K562 (cell line): Measurements from ENCODE around the gene LRRC8A. TPM values are rescaled to one million over a fixed set of nuclear protein-coding genes. Genes with fewer than 3 reads are reported as not detected.
A peak's percentile ranks its signal among the peaks of the same experiment; 100 is the strongest.

Experiments used
- BACH1 ChIP-seq: fragments of 200-800 bp; sonication (Bioruptor generic); IDR thresholded peaks from 2 replicates; pipeline ENCODE4 v1.6.1; 2016; ENCODE audit warnings: missing genetic modification characterization, missing compliant biosample characterization
- BCOR ChIP-seq: fragments of 450-650 bp; IDR thresholded peaks from 2 replicates; pipeline ENCODE4 v1.6.1; 2016
- BMI1 ChIP-seq: fragments of 150-350 bp; IDR thresholded peaks from 2 replicates; pipeline ENCODE4 v1.6.1; 2014; ENCODE audit warnings: low read length
- BRF1 ChIP-seq: IDR thresholded peaks from 3 replicates; pipeline ENCODE4 v1.6.1; 2011; ENCODE audit warnings: borderline replicate concordance, mild to moderate bottlenecking; ENCODE audit not compliant: insufficient read length; ENCODE audit errors: extremely low read depth
- BRF2 ChIP-seq: IDR thresholded peaks from 3 replicates; pipeline ENCODE4 v1.6.1; 2011; ENCODE audit warnings: borderline replicate concordance, mild to moderate bottlenecking; ENCODE audit not compliant: insufficient read length, insufficient read depth
- CBFA2T2 ChIP-seq: fragments of 450-650 bp; conservative IDR thresholded peaks from 2 replicates; pipeline ENCODE4 v1.6.1; 2017; ENCODE audit warnings: mild to moderate bottlenecking
- CSDE1 ChIP-seq, 2 experiments: fragments of 450-650 bp; IDR thresholded peaks; 2 replicates each; pipeline ENCODE4 v1.6.1; 2016; ENCODE audit warnings: mild to moderate bottlenecking in 1 of 2
- DDX20 ChIP-seq: fragments of 450-650 bp; IDR thresholded peaks from 2 replicates; pipeline ENCODE4 v1.6.1; 2016; ENCODE audit warnings: missing genetic modification characterization, low read depth, mild to moderate bottlenecking, missing compliant biosample characterization, moderate library complexity
- ELF1 ChIP-seq: fragments of 200-800 bp; sonication (Bioruptor generic); IDR thresholded peaks from 2 replicates; pipeline ENCODE4 v1.6.1; 2016; ENCODE audit warnings: missing genetic modification characterization, missing compliant biosample characterization
- FOXJ3 ChIP-seq: sonication (generic); formaldehyde crosslinking; IDR thresholded peaks from 2 replicates; pipeline ENCODE4 v1.4.0; 2020; ENCODE audit warnings: mild to moderate bottlenecking, missing genetic modification reagents
- IFI16 ChIP-seq: fragments of 250-450 bp; sonication (Bioruptor Pico); IDR thresholded peaks from 2 replicates; pipeline ENCODE4 v2.1.2; 2022; ENCODE audit warnings: mild to moderate bottlenecking, inconsistent platforms
- POLR2A ChIP-seq: fragments of 450-650 bp; conservative IDR thresholded peaks from 2 replicates; pipeline ENCODE4 v1.6.1; 2016
- RBM17 ChIP-seq: fragments of 200-400 bp; formaldehyde crosslinking; IDR thresholded peaks from 2 replicates; pipeline ENCODE4 v1.6.1; 2017; ENCODE audit warnings: low read depth, mild to moderate bottlenecking, low read length, borderline replicate concordance
- RCOR1 ChIP-seq, 2 experiments: IDR thresholded peaks; 2 replicates each; pipeline ENCODE4 v1.6.1; 2012; ENCODE audit warnings: low read depth in 2 of 2, low read length in 2 of 2, borderline replicate concordance in 1 of 2, improper control_type of control experiment in 1 of 2
- SFPQ ChIP-seq: fragments of 200-400 bp; formaldehyde crosslinking; IDR thresholded peaks from 2 replicates; pipeline ENCODE4 v1.6.1; 2017; ENCODE audit warnings: mild to moderate bottlenecking, low read depth, low read length, moderate library complexity
- SMAD4 ChIP-seq: fragments of 250-450 bp; sonication (Bioruptor Pico); conservative IDR thresholded peaks from 2 replicates; pipeline ENCODE4 v1.8.0; 2021; ENCODE audit warnings: inconsistent platforms, mild to moderate bottlenecking, moderate library complexity
- SNIP1 ChIP-seq: fragments of 450-650 bp; IDR thresholded peaks from 2 replicates; pipeline ENCODE4 v1.7.1; 2017; ENCODE audit warnings: low read depth, mild to moderate bottlenecking
- U2AF1 ChIP-seq: fragments of 200-400 bp; formaldehyde crosslinking; optimal IDR thresholded peaks from 2 replicates; pipeline ENCODE3; 2017; ENCODE audit warnings: mild to moderate bottlenecking, low read depth, low read length, moderate library complexity
- ZFP91 ChIP-seq: sonication (generic); formaldehyde crosslinking; IDR thresholded peaks from 2 replicates; pipeline ENCODE4 v1.8.0; 2022; ENCODE audit warnings: mild to moderate bottlenecking, missing genetic modification reagents
- ZNF384 ChIP-seq: IDR thresholded peaks from 2 replicates; pipeline ENCODE4 v1.6.1; 2012; ENCODE audit warnings: low read depth, low read length, improper control_type of control experiment
- ZNF76 ChIP-seq: fragments of 250-450 bp; sonication (Bioruptor Pico); IDR thresholded peaks from 2 replicates; pipeline ENCODE4 v1.4.0; 2020; ENCODE audit warnings: mild to moderate bottlenecking, moderate library complexity, borderline replicate concordance
- ZNF785 ChIP-seq: fragments of 250-450 bp; sonication (Bioruptor Pico); IDR thresholded peaks from 2 replicates; pipeline ENCODE4 v1.4.0; 2020; ENCODE audit warnings: mild to moderate bottlenecking
- polyA plus RNA-seq, 8 experiments: library from polyadenylated mRNA; depleted of rRNA in 4 of 8; stranded (reverse) in 5 of 8; unstranded in 3 of 8; fragments of >200 nt; fragmentation: Nextera tagmentation in 2 of 8; fragmentation: Illumina TruSeq in 1 of 8; extraction: Ambion mirVana in 2 of 8; extraction: Trizol in 1 of 8; gene quantifications; 2 replicates each; pipeline versions ENCODE4 v1.2.1 to v1.2.3, GENCODE V29; 2011 to 2014; ENCODE audit warnings: inconsistent platforms in 1 of 8, missing spikeins in 1 of 8
- total RNA-seq, 7 experiments: library from RNA; depleted of rRNA in 6 of 7; stranded (reverse); fragments of >200 nt in 6 of 7; fragmentation: Illumina TruSeq in 2 of 7; extraction: Trizol in 2 of 7; gene quantifications; 2 replicates each; pipeline versions ENCODE4 v1.2.1 to v1.2.3, GENCODE V29; 2011 to 2021; ENCODE audit warnings: low replicate concordance in 1 of 7
- TF ChIP-seq, protein P1 (sequence below), 2 experiments: fragments of 200-800 bp in 1 of 2; sonication (Bioruptor generic) in 1 of 2; sonication (generic) in 1 of 2; formaldehyde crosslinking in 1 of 2; IDR thresholded peaks in 1 of 2; conservative IDR thresholded peaks in 1 of 2; 2 replicates each; pipeline versions ENCODE4 v1.5.0 to v1.6.1; 2016 to 2020; ENCODE audit warnings: missing compliant biosample characterization in 1 of 2, missing genetic modification characterization in 1 of 2, missing genetic modification reagents in 1 of 2

LRRC8A gene
- total and polyA plus RNA-seq, 9 of the 15 experiments (the other 6 are each of a cell fraction or from before 2014, with no cell fraction given): 2.9 to 24.7 (median 8.9) TPM

DNA sequence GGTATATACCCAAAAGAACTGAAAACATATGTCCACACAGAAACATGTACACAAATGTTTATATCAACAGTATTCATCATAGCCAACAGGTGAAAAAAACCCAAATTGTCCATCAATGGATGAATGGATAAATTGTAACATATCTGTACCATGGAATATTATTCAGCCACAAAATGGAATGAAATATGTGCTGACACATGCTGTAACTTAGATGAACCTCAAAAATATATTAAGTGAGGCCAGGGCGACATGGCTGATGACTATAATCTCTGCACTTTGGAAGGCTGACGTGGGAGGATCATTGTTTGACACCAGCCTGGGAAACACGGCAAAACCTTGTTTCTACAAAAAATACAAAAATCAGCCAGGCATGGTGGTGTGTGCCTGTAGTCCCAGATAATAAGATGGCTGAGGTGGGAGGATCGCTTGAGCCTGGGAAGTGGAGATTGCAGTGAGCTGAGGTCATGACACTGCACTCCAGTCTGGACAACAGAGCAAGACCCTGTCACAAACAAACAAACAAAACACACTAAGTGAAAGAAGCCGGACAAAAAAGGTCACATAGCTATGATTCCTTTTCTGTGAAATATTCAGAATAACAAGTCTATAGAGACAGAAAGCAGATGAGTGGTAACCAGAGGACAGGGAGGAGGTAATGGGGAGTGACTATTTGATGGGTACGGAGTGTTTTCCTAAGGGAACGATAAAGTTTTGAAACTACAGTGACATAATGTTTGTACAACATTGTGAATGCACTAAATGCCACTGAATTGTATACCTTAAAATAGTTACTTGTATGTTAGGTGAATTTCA lies 11.6 kb upstream of the LRRC8A start (continued):
- TF ChIP-seq DDX20 (tag) (no peak), SMAD4 (CRISPR knock-in tag) (0 out of 2 replicates have a peak, but pooled peaks have one; percentile 31), BACH1 (tag) (no peak), BCOR (peak; percentile 92), BRF1 (no peak), FOXJ3 (no peak), RBM17 (no peak), ZNF76 (no peak), BMI1 (no peak), POLR2A (no peak), ZNF785 (CRISPR knock-in tag) (no peak), ZFP91 (CRISPR knock-in tag) (no peak), SFPQ (no peak), ELF1 (tag) (no peak), SNIP1 (no peak), ZNF384 (peak; percentile 47; the same call in 1 of the 2 replicates), RCOR1 (IDR thresholded peaks at IDR 0.05; ENCODE audit: borderline replicate concordance in 1 of 2, low read depth in 2 of 2, low read length in 2 of 2) (peak; percentile 55 to 62; a peak in 2 of 4 replicates), IFI16 (CRISPR knock-in tag) (no peak), U2AF1 (no peak), CBFA2T2 (peak; percentile 90), CSDE1 (IDR thresholded peaks at IDR 0.05) (no peak), BRF2 (no peak)
- TF ChIP-seq, protein P1, sequence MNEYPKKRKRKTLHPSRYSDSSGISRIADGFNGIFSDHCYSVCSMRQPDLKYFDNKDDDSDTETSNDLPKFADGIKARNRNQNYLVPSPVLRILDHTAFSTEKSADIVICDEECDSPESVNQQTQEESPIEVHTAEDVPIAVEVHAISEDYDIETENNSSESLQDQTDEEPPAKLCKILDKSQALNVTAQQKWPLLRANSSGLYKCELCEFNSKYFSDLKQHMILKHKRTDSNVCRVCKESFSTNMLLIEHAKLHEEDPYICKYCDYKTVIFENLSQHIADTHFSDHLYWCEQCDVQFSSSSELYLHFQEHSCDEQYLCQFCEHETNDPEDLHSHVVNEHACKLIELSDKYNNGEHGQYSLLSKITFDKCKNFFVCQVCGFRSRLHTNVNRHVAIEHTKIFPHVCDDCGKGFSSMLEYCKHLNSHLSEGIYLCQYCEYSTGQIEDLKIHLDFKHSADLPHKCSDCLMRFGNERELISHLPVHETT (CRISPR knock-in tag; conservative IDR thresholded peaks at IDR 0.05 in 1 of 2, IDR thresholded peaks at IDR 0.05 in 1 of 2): no peak
